Pancreas (tissue), 10 donors: ENCODE results near the gene POPDC3. TPM values are rescaled to one million over a fixed set of nuclear protein-coding genes. Genes with fewer than 3 reads are reported as not detected.

Experiments used
- ATAC-seq, 4 donors: fragments of 200-7000 bp; cut with Tn5 transposase; one replicate each; pipeline versions ENCODE4 v1.8.0 to v1.9.1; 2020; ENCODE audit warnings: mild to moderate bottlenecking in 4 of 4, moderate library complexity in 4 of 4
- DNase-seq, 6 donors: peaks; one replicate each; pipeline ENCODE4 v3.0.0-alpha.2; 2020
- FAIRE-seq: peaks from 2 replicates; lab custom pipeline; 2012; peaks lifted over from hg19 to GRCh38; lab: Jason Lieb, UNC
- H3K27ac ChIP-seq, 4 donors: fragments of 200-600 bp; sonication (generic); 1 replicate in 3 of 4; 2 replicates in 1 of 4; pipeline versions ENCODE4 v1.5.0 to v1.8.0; 2020
- H3K27me3 ChIP-seq, 4 donors: fragments of 200-600 bp; one replicate each; pipeline ENCODE4 v1.8.0; 2021
- H3K36me3 ChIP-seq, 3 donors: fragments of 200-600 bp; sonication (generic) in 1 of 3; one replicate each; pipeline versions ENCODE4 v1.5.0 to v1.8.0; 2020 to 2021
- H3K4me1 ChIP-seq, 3 donors: fragments of 200-600 bp; one replicate each; pipeline ENCODE4 v1.8.0; 2021
- H3K4me3 ChIP-seq, 4 donors: fragments of 200-600 bp; sonication (generic) in 2 of 4; one replicate each; pipeline versions ENCODE4 v1.5.0 to v1.8.0; 2020 to 2021
- H3K9me3 ChIP-seq, 4 donors: fragments of 200-600 bp; one replicate each; pipeline ENCODE4 v1.8.0; 2021
- WGBS, 2 donors: extraction: QIAGEN DNeasy Blood & Tissue Kit; methylation state at CpG; one replicate each; pipeline ENCODE4 v1.1.7; 2013; 5-methylcytosine and 5-hydroxymethylcytosine counted together
- intact Hi-C, 3 donors: fragments of 100-400 bp; cut with DNase I; formaldehyde crosslinking; loops; one replicate each; pipeline versions ENCODE4 v1.11.1 to v1.14.2; 2022
- polyA plus RNA-seq, 2 donors: library from polyadenylated mRNA; stranded (reverse); fragments of 200-250 nt; gene quantifications; one replicate each; pipeline ENCODE4 v1.2.3, GENCODE V29; 2013
- total RNA-seq, 6 donors: library from RNA; stranded (reverse); fragmentation: NEBNext Ultra II Directional in 4 of 6; extraction: Animal tissue kit (Norgen Biotek cat#: 25700) in 4 of 6; gene quantifications; one replicate each; pipeline versions ENCODE4 v1.2.1 to v1.2.4, GENCODE V29; 2021 to 2023
- TF ChIP-seq, protein P1 (sequence below), 4 donors: fragments of 200-600 bp; sonication (generic) in 3 of 4; IDR thresholded peaks; one replicate each; pipeline versions ENCODE4 v1.5.0 to v1.8.0; 2021; ENCODE audit warnings: antibody characterized with exemption in 4 of 4
- donor health status: healthy with polysubstance abuse.
- donor health status: DM: no; HTN: no; CAD: no; lungs with moderate emphysema.
- donor health status: DM: no; HTN: no; CAD: no.
- donor health status: control.
- donor health status: control.
- donor health status: Bipolar disorder and iron deficiency.
- donor health status: DM: yes; HTN: yes; CAD: no.
- donor health status: DM: no; HTN: no; CAD: no.
- donor health status: DM: no; HTN: no; CAD: no.
- donor health status: DM: yes; HTN: yes; CAD: no.

Gene POPDC3
- total and polyA plus RNA-seq, 8 donors: 0.35 to 3.0 (median 0.75) TPM; not detected in 4

DNA sequence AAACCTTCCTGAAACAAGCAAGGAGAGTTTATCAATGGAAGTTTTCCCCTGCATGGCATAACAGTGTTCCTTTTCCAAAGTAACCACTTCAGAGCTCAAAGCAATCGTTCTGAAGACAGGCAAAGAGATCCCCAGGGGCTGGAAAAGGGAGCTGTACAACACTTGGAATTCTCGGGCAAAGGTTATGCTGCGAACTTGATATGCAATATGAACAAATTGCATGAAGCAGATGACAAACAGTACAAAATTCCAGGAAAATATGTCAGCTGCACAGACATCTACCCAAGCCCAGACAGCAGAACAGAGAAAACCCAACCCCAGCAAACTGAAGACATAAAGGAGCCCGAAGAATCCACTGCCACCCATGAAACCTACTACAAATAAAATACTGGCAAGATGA lies 18.4 kb downstream of the POPDC3 start:
- Histone ChIP-seq H3K4me3 (no peak overlapping the region), H3K27ac (no peak overlapping the region), H3K4me1 (no peaks in the 10 kb centered on the region), H3K9me3 (no peaks in the 10 kb centered on the region), H3K27me3 (peaks cover 0 to 5% (median 0%) of the 10 kb centered on the region in 4 donors), H3K36me3 (no peaks in the 10 kb centered on the region)
- WGBS, 2 donors: 54 to 67% methylated on average over 4 of the region's 4 CpGs
- TF ChIP-seq, protein P1, sequence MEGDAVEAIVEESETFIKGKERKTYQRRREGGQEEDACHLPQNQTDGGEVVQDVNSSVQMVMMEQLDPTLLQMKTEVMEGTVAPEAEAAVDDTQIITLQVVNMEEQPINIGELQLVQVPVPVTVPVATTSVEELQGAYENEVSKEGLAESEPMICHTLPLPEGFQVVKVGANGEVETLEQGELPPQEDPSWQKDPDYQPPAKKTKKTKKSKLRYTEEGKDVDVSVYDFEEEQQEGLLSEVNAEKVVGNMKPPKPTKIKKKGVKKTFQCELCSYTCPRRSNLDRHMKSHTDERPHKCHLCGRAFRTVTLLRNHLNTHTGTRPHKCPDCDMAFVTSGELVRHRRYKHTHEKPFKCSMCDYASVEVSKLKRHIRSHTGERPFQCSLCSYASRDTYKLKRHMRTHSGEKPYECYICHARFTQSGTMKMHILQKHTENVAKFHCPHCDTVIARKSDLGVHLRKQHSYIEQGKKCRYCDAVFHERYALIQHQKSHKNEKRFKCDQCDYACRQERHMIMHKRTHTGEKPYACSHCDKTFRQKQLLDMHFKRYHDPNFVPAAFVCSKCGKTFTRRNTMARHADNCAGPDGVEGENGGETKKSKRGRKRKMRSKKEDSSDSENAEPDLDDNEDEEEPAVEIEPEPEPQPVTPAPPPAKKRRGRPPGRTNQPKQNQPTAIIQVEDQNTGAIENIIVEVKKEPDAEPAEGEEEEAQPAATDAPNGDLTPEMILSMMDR (IDR thresholded peaks at IDR 0.05): no peak
- DNase-seq (no peak), ATAC-seq (no peak), FAIRE-seq (no peak)
- intact Hi-C loops: no loop called here

DNA sequence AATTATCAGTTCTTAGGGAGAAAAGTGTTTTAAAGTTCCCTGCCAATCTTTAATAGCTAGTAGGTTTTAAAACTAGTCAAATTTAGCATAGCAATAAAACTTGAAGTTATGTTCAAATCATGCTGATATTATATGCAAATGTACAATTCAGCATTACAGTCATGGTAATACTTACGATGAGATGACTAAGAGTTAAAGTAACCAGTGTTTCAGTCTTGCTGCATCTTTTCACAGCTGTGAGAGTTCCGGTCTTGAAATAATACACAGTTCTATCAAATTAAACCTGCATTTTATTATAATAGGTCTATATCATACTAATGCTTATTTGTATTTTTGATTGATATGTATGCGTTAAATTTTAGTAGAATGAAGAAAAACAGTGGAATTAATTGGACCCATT lies 26.1 kb downstream of the POPDC3 start:
- no peak for ATAC-seq
- intact Hi-C loops: no loop called here
- DNase-seq: no peak

DNA sequence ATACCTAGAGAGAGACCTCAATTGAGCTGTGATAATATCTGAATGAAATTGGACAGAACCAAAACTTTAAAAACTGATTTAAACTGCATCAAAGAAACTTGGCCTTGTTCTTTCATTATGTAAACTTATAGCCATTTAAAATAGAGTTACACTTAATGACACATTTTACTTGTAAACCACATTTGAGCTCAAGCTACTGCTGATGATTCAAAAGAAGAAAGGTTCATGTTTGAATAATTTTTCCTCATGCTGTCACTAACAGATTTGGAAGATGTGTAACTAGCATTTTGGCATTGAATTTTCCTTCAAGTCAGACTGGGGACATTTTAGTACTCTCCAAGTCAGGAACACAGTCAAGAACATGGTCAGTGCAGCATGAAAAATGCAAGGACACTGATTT lies 26.9 kb downstream of the POPDC3 start:
- TF ChIP-seq, protein P1 (IDR thresholded peaks at IDR 0.05): no peak
- FAIRE-seq: no peak
- intact Hi-C loops: no loop called here

More for the DNA sequence above, 26.1 kb downstream of the POPDC3 start:
- no peak overlapping the region for H3K27ac ChIP-seq
- 85 to 86% methylated on average over 3 of the region's 3 CpGs for WGBS, 2 donors
- FAIRE-seq: no peak
- H3K9me3 ChIP-seq: no peaks in the 10 kb centered on the region
- H3K4me1 ChIP-seq: no peaks in the 10 kb centered on the region
- no peaks in the 10 kb centered on the region for H3K36me3 ChIP-seq
- no peak overlapping the region for H3K4me3 ChIP-seq
- peaks cover 0 to 5% (median 0%) of the 10 kb centered on the region in 4 donors for H3K27me3 ChIP-seq
- TF ChIP-seq, protein P1 (IDR thresholded peaks at IDR 0.05): no peak

DNA sequence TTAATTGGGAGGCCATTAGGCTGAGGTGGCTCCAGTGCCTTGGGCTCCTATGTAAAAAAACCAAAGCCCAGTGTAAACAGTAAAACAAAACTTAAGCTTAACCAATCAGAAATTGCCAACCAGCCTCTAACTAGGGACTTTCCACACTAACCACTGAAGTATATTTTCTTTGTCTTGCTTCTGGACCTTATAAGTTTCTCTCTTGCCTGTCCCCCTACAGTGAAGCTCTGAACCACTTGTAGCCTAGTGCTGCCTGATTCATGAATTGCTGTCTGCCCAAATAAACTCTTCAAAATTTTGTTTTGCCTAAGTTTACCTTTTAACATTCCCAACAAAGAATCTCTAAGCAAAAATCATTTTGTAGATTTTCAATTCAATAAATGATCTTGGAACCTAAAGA lies 28.2 kb downstream of the POPDC3 start:
- Histone ChIP-seq H3K9me3 (no peaks in the 10 kb centered on the region), H3K27ac (no peak overlapping the region), H3K4me1 (no peaks in the 10 kb centered on the region), H3K36me3 (no peaks in the 10 kb centered on the region), H3K4me3 (no peak overlapping the region), H3K27me3 (no peaks in the 10 kb centered on the region)
- TF ChIP-seq, protein P1 (IDR thresholded peaks at IDR 0.05): no peak
- no peak for FAIRE-seq
- no peak for DNase-seq
- intact Hi-C loops: no loop called here
- no peak for ATAC-seq

More for the DNA sequence above, 26.9 kb downstream of the POPDC3 start:
- no peaks in the 10 kb centered on the region for H3K9me3 ChIP-seq
- ATAC-seq: no peak
- DNase-seq: no peak
- H3K4me1 ChIP-seq: no peaks in the 10 kb centered on the region
- no peak overlapping the region for H3K27ac ChIP-seq
- no peak overlapping the region for H3K4me3 ChIP-seq
- no peaks in the 10 kb centered on the region for H3K36me3 ChIP-seq
- no peaks in the 10 kb centered on the region for H3K27me3 ChIP-seq

GRCh38 chr6:105138141-105138540 lies 41.7 kb downstream of the POPDC3 start:
- no peak for ATAC-seq
- H3K27me3 ChIP-seq: peaks cover 0 to 11% (median 0%) of the 10 kb centered on the region in 4 donors
- intact Hi-C loops: no loop called here
- no peaks in the 10 kb centered on the region for H3K36me3 ChIP-seq
- H3K9me3 ChIP-seq: no peaks in the 10 kb centered on the region
- FAIRE-seq: no peak
- no peaks in the 10 kb centered on the region for H3K4me1 ChIP-seq
- TF ChIP-seq, protein P1 (IDR thresholded peaks at IDR 0.05): no peak
- H3K4me3 ChIP-seq: no peak overlapping the region
- DNase-seq: no peak
- 77 to 87% methylated on average over 2 of the region's 2 CpGs for WGBS, 2 donors
- H3K27ac ChIP-seq: no peak overlapping the region
